HG03439 (cell line): Measurements from ENCODE around the gene COG5.

Experiments
- ATAC-seq: cut with Tn5 transposase; IDR thresholded peaks from one replicate; pipeline ENCODE4 v1.9.1; 2021; ENCODE audit warnings: mild to moderate bottlenecking, moderate library complexity; ENCODE audit not compliant: unreplicated experiment

Gene COG5

GRCh38 chr7:107201795-107202450, 361.8 kb downstream of the COG5 start:
- ATAC-seq = no peak

GRCh38 chr7:107196834-107197610, 366.7 kb downstream of the COG5 start:
- no peak for ATAC-seq

GRCh38 chr7:107194052-107194451, 369.7 kb downstream of the COG5 start:
- ATAC-seq = no peak

- no peak for ATAC-seq
Observed at GRCh38 chr7:107190090-107190489, 373.6 kb downstream of the COG5 start.

- ATAC-seq = no peak
Observed at GRCh38 chr7:107187774-107188173, 375.9 kb downstream of the COG5 start.

GRCh38 chr7:107186240-107186639, 377.5 kb downstream of the COG5 start:
- no peak for ATAC-seq

GRCh38 chr7:107185716-107186115, 378.0 kb downstream of the COG5 start:
- no peak for ATAC-seq

- no peak for ATAC-seq
Observed at GRCh38 chr7:107181172-107181571, 382.5 kb downstream of the COG5 start.

GRCh38 chr7:107180378-107180777, 383.3 kb downstream of the COG5 start:
- ATAC-seq = no peak

- no peak for ATAC-seq
Observed at GRCh38 chr7:107179326-107180164, 384.2 kb downstream of the COG5 start.

- peak; percentile 56 for ATAC-seq
Observed at GRCh38 chr7:107173691-107174406, 389.9 kb downstream of the COG5 start.

- ATAC-seq = no peak
Observed at GRCh38 chr7:107173191-107173590, 390.5 kb downstream of the COG5 start.

- ATAC-seq = no peak
Observed at GRCh38 chr7:107172276-107173032, 391.3 kb downstream of the COG5 start.

- no peak for ATAC-seq
Observed at GRCh38 chr7:107171496-107171895, 392.2 kb downstream of the COG5 start.

GRCh38 chr7:107170051-107170915, 393.4 kb downstream of the COG5 start:
- ATAC-seq = no peak

- ATAC-seq = peak; percentile 26
Observed at GRCh38 chr7:107169120-107170050, 394.3 kb downstream of the COG5 start.

- peak; percentile 91 for ATAC-seq
Observed at GRCh38 chr7:107168233-107169119, 395.2 kb downstream of the COG5 start, which contains the start of gene HBP1. HBP1 (plus strand) TSS chr7:107169003; CDS start chr7:107179894, 10,891 bp downstream.
